Measurements from ENCODE around the gene FAM171A1. TPM values are rescaled to one million over a fixed set of nuclear protein-coding genes. Genes with fewer than 3 reads are reported as not detected.
"Not testable (repeated sequence)": the region's sequence is repeated elsewhere in the genome, so short reads cannot be mapped to it uniquely, and the experiment has no call there.

The FAM171A1 gene
- total RNA-seq, 1 donor from 2014 or later, result 8.6 TPM

DNA sequence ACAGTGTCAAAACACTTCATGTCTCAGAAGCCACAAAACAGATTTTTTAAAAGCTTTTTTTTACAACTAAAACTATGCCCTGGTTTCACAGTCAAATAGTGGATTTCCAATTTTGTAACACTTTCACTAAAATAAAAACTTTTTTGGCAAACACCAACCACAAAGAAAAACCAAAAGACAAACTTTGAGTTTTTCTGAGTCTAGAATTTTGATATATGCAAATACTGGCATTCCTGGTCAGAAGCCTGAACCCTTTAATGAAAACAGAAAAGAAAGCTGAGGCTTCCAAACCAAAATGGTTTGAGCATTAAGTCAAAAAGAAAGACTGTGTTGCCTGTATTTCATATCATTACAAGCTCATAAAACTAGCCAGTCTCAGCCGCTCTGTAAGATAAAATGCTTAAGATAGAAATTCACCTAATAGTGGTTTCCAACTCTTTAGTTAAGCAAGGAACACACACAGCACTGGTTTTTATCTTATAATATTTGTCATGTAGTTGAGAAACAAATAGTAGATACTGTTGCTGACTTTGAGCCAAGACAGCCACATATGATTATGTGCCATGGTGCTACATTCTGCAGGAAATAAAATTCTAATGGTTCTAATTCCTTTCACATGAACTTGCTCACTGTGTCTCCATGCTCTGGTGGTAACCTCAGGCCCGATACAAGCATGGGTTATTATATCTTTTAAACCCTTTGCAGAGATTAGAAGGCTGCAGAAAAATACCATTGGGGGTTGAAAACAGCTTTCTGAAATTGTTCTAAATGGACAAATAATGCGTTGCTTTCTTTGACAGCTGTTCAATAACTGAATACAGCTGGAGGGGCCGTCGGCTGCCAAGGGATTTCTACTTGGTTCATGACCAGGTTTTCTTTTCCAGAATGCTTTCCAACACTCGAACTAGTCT is 49.4 kb downstream of the FAM171A1 start:
- DNase-seq (ENCODE audit: low spot score) (no peak), ATAC-seq (peak; percentile 20)

DNA sequence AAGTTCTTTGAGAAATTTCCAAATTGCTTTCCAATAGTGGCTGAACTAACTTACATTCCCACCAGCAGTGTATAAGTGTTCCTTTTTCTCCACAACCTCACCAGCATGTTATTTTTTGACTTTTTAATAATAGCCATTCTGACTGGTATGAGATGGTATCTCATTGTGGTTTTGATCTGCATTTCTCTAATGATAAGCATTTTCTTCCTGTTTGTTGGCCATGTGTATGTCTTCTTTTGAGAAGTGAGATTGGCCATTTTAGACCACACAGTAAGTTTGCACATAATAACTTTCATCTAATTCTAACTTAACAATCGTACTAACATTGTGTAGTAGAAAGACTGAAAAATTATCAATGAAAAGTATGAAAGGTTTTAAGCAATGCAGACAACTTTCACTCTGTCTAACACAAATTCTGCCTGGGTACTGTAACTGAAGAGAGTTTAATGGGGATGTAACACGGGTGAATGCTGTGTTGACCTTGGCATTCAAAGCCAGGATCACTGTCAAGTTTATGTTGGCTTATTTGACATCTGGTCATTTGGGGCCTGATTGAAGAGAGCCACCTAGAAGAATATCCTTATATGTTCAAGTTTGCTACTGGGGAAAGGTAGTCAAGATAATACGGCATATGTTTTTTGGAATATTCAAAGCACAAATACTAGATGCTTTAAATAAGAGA is 50.4 kb downstream of the FAM171A1 start:
- ATAC-seq, result peak; percentile 63
- no peak for DNase-seq (ENCODE audit: low spot score)

GRCh38 chr10:15320118-15320517 is 51.0 kb downstream of the FAM171A1 start:
- no peak for ATAC-seq
- DNase-seq (ENCODE audit: low spot score), result no peak

DNA sequence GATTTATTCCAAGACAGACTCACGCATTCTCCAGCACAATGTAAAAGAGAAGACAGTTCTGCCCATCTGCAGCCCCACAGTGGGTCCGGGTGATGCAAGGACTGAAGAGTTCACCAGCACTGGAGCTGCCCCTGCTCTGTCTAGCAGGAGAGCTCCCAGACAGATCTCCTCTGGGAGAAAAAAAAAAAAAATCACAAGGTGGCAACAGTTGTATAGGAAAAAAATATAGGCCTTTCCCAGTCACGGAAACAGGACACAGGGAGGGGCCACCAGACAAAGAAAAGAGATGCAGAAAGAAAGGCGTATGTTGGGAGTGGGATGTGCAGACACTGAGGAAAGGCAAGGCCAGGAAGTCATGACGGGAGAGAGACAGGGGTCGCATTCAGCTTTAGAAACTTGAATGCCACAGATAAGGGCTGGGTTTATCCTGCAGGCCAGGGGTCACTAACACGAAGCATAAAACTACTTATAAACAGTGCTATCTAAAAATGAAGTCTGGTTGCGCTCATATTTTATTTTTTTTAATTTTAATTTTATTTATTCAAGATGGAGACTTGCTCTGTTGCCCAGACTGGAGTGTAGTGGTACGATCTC is 54.1 kb downstream of the FAM171A1 start:
- ATAC-seq, result peak; percentile 24
- DNase-seq (ENCODE audit: low spot score), result no peak

- ATAC-seq, result no peak
Observed at GRCh38 chr10:15316145-15316544, 54.9 kb downstream of the FAM171A1 start.

GRCh38 chr10:15315286-15315685 is 55.8 kb downstream of the FAM171A1 start:
- ATAC-seq (no peak), DNase-seq (ENCODE audit: low spot score) (no peak)

More at GRCh38 chr10:15316145-15316544, 54.9 kb downstream of the FAM171A1 start:
- DNase-seq (ENCODE audit: low spot score), result no peak

DNA sequence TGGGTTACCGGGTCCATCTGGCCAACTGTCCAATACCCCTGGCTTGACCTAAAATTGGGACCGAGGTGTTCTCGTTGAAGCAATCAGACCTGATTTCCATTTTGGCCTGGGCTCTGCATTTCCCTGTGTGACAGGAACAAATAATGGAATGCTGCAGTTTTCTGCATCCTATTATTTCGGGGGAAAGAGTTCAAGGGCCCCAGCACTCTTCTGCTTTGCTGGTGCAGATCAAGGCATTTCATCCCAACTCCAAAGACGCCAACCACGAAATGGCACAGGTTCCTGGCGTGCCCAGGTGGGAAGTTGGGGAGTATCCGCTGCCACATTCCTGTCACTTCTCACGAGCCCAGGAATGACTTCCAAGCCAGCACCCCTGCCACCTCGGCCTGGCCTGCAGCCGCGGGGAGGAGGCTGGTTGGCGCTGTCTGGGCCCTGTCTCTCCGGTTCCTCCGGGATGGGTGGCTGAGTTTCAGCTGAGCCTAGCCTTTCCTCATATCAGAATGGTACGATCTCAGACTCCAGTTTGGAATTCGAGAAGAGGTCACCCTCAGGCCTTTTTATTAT is 56.5 kb downstream of the FAM171A1 start:
- ATAC-seq, result no peak
- no peak for DNase-seq (ENCODE audit: low spot score)

- peak; percentile 59 for ATAC-seq
- no peak for DNase-seq (ENCODE audit: low spot score)
Observed at GRCh38 chr10:15313843-15314242, 57.2 kb downstream of the FAM171A1 start.

- no peak for ATAC-seq
Observed at GRCh38 chr10:15313047-15313446, 58.0 kb downstream of the FAM171A1 start.

GRCh38 chr10:15311569-15312280 is 59.4 kb downstream of the FAM171A1 start:
- DNase-seq (ENCODE audit: low spot score) (no peak), ATAC-seq (no peak)

More at GRCh38 chr10:15313047-15313446, 58.0 kb downstream of the FAM171A1 start:
- no peak for DNase-seq (ENCODE audit: low spot score)

- DNase-seq (ENCODE audit: low spot score), result no peak
- no peak for ATAC-seq
Observed at GRCh38 chr10:15310776-15311568, 60.1 kb downstream of the FAM171A1 start.

DNA sequence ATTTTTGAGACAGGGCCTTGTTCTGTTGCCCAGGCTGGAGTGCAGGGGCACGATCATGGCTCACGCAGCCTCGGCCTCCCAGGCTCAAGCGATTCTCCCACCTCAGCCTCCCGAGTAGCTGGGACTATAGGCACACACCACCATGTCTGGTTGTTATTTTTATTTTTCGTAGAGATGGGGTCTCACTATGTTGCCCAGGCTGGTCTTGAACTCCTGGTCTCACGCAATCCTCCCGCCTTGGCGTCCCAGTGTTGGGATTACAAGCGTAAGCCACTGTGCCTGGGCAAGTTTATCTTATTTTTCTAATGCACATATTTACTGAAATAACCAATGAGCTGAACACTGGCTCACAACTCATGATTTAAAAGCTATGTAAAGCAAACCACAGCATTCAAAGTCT is 61.9 kb downstream of the FAM171A1 start:
- ATAC-seq (no peak), DNase-seq (ENCODE audit: low spot score) (no peak)

DNA sequence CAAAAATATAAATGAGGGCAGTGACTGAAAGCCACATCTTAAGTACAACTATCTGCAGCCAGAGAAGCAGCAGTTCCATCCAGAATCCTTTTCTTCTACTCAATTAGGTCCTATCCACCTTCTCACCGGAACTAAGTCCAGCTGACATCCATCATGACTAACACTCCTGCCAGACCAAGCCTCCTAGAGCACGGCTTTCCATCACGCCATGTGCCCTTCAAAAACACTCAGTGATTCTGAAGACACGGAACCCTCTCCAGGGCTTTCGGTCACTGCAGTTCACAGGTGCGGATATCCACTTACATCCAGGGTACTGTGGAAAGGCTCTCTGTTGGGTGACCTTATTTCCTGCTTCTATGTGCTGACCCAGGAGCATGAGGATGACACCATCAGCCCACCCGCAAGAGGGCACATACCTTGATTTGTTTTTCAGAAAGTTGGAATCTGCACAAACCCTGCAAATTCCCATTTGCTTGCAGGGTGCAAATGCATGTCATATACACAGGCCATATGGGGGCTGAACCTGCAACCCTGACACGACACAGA is 64.3 kb downstream of the FAM171A1 start:
- DNase-seq (ENCODE audit: low spot score), result no peak
- no peak for ATAC-seq

DNA sequence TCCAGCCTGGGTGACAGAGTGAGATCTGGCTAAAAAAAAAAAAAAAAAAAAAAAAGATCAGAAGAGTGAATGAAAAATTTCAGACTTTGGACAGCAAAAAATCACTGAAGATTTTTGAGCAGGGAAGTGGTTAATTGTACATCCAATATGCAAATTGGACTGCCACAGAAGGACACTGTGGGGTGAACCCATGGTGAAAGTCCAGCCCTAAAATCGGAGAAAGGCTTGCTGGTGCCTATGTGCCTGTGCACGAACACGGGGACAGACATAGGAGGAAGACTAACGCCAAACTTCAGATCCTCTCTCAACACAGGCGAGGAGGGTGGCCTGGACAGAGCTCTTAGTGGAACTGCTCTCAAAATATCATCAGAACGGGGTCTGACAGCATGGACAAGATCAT is 65.5 kb downstream of the FAM171A1 start:
- ATAC-seq (peak; percentile 71), DNase-seq (ENCODE audit: low spot score) (no peak)

GRCh38 chr10:15305161-15305560 is 65.9 kb downstream of the FAM171A1 start:
- no peak for ATAC-seq
- no peak for DNase-seq (ENCODE audit: low spot score)

DNA sequence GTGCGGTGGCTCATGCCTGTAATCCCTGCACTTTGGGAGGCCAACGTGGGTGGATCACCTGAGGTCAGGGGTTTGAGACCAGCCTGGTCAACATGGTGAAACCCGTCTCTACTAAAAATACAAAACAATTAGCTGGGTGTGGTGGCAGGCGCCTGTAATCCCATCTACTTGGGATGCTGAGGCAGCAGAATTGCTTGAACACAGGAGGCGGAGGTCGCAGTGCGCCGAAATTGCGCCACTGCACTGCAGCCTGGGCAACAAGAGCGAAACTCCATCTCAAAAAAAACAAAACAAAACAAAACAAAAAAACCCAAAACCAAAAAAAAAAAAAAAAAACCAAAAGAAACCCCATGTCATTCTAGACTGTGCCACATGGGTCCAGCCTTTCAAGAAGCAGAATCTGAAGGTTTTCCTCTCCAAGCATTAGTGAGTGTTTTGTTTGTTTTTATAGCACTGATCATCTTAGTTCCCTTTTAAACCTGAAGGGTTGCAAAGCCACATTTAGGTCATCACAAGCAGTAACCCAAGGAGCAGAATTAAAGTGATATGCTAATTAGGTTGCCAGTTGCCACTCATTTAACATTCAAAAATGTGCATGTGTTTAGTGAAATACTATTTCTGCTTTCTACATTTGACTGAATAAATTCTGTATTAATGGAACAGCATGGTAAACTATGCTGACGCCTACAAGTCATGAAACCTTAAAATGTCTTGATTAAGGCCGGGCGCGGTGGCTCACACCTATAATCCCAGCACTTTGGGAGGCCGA is 68.7 kb downstream of the FAM171A1 start:
- ATAC-seq; DNase-seq (ENCODE audit: low spot score): not testable (repeated sequence)

DNA sequence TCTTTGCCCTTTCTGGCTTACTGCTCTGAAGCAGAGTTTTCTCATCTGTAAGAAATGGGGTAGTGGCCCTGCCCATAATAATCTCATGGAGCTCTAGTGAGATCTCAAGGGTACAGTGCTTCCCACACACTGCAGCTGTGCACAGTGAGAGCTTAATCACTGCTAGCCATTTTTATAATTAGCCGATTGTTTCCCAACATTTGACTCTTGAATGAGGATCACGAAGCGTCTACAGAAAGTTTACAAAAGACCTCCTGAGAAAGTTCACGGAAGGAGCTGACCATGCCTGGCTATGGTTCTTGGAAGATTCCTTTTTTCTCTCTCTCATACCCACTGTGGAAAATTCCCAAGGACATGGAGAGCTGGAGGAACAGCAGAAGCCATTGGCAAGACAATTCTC is 70.4 kb downstream of the FAM171A1 start:
- ATAC-seq, result no peak

DNA sequence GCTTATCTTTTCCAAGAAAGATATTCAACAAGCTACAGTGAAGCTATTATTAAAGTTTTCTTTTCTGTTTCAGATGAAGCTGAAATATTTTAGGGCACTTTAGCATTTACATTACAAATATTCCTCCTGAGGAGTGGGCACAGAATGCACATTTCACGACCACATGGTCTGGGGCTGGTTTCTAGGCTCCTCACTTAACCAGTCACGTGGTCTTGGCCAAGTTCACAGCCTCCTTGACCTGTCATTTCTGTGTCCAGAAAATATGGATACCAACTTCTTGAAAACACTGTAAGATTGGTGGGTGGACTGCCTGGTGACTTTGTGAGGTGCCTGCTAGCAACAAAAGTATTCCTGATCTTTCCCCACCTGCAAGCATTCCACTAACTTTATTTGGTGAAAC is 70.9 kb downstream of the FAM171A1 start:
- ATAC-seq (no peak), DNase-seq (ENCODE audit: low spot score) (no peak)

More for the DNA sequence above, 70.4 kb downstream of the FAM171A1 start:
- no peak for DNase-seq (ENCODE audit: low spot score)

- DNase-seq (ENCODE audit: low spot score), result no peak
Observed at GRCh38 chr10:15296701-15297100, 74.4 kb downstream of the FAM171A1 start.

More at GRCh38 chr10:15296701-15297100, 74.4 kb downstream of the FAM171A1 start:
- ATAC-seq, result no peak
